HG03135 (cell line): ENCODE measurements around the gene GTF2F2.

Experiments used
- ATAC-seq: cut with Tn5 transposase; IDR thresholded peaks from one replicate; pipeline ENCODE4 v1.9.1; 2021; ENCODE audit warnings: mild to moderate bottlenecking, moderate library complexity; ENCODE audit not compliant: unreplicated experiment

Gene GTF2F2

GRCh38 chr13:45332036-45332830, 211.9 kb downstream of the GTF2F2 start:
- no peak for ATAC-seq

GRCh38 chr13:45332831-45333219, 212.5 kb downstream of the GTF2F2 start:
- no peak for ATAC-seq

GRCh38 chr13:45333251-45333976, 213.1 kb downstream of the GTF2F2 start:
- no peak for ATAC-seq
